Femur (tissue), 1 donor: ENCODE results near the gene TMEM87B.
"Not testable (repeated sequence)": the region's sequence is repeated elsewhere in the genome, so short reads cannot be mapped to it uniquely, and the experiment has no call there.

Experiments
- DNase-seq: peaks from one replicate; pipeline ENCODE4 v3.0.0-alpha.2; 2017

TMEM87B gene

DNA sequence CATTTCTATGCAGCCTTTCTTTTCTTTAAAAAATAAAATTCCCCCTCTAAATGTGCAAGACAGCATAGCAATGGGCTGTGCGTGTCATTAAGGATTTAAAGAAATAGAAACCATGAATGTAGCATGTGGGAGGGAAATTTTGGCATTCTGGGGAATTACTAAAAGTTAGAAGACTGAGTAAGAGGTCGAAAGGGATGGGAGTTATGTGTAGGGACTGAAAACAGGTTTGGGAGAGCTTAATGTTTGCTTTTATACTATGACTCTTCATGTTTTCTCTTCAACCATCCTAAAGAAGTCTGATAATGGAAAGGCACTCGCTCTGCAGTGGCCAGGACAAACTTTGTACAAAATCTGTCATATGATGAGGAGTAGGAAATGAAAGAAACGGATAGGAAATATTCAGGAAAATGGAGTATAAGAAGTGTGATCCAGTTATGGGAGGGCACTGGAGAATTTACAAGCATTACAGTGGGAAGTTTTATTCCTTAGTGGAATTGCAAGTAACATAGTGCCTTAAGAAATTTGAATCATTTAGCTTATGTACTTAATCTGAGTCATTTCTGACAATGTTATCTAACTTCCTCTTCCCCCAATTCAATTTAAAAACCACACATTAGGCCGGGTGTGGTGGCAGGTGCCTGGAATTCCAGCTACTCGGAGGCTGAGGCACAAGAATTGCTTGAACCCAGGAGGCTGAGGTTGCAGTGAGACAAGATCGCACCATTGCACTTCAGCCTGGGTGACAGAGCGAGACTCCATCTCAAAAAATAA is 20.6 kb downstream of the TMEM87B start:
- DNase-seq: no peak

DNA sequence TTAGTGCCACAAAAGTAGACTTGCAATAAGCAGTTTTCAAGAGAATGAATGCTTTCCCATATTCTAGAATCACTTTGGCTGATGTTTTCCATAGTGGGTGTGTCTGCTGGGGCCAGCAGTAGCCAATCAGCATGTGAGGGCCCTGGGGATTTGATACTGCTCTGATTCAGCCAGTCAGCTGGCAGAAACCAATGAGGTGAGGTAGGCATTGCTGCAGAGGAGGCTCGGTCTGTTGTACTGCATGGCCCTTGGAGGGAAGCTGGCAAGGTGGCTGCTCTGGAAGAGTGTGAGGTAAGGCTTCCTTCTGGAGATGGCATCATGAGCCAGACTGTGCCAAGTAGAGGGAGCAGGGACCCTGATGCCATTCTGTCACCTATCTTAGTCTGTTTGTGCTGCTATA is 22.7 kb downstream of the TMEM87B start:
- DNase-seq: no peak

DNA sequence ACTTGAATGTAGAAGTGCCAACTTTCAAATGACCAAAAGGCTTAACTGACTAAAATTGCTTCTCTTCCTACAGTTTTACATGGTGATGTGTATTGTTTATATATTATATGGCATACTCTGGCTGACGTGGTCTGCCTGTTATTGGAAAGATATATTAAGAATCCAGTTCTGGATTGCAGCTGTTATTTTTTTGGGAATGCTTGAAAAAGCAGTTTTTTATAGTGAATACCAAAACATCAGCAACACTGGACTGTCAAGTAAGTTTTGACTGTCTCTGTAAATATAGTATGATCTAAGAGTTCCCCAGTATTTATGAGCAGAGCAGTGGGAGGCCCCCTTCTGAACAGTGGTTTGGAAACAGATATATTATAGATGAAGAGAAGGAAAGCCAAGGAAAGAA is 26.2 kb downstream of the TMEM87B start:
- no peak for DNase-seq

DNA sequence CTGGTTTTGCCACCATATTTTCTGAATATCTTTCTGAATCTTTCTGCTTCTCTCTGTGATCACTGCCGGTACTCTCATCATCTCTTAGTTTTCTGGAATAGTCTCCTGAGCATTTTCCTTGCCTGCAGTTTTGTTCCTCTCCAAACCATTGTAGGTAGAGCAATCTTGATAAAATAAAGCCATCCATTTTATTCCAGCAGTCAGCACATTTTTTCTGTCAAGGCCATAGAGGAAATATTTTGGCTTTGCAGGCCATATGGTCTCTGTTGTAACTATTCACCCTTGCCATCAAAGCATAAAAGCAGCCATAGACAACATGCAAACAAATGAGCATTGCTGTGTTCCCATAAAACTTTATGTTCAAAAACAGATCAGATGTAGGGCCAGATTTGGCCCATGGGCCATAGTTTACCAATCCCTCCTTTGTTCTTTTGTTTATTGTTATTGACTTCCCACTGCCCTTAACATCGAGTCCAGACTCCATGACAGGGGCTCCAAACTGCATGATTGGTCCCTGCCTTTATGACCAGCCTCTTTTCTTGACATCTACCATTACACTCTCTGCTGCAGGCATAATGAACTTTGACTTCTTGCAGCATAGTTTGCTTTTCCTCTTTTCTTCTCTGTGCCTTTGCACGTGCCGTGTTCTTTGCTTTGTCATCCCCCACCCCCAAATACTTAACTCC is 29.8 kb downstream of the TMEM87B start:
- DNase-seq: no peak

- no peak for DNase-seq
Observed at GRCh38 chr2:112085375-112085730, 30.3 kb downstream of the TMEM87B start.

GRCh38 chr2:112085916-112086669 is 31.0 kb downstream of the TMEM87B start:
- DNase-seq: no peak

DNA sequence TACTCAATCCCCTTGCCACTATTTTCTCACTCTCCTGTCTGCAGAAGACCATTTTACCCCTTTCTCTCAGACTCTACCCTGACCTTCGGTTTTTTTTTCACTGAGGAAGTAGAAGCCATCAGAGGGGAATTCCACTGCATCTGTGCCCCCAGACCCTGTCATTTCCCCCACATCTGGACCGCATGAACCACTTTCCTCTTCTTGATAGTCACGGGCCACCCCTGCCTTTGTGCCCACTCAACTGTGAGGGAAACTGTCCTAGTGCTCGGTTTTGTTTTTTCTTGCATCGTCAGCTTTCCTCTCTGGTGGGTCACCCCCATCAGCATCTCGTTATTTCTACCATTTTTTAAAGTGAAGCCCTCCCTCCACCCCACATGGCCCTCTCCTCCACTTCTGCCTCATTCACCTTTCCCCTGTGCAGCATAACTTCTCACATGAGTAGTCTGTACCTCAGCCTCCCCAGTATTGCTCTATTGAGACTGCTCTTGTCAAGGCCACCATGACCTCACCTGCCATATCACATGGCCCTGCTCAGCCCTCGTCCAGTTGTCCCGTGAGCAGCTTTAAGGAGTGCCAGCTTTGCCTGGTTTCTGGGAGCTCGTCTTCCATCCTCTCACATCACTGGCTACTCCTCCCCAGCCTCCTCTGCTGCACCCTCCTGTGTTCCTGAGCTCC is 32.4 kb downstream of the TMEM87B start:
- no peak for DNase-seq

DNA sequence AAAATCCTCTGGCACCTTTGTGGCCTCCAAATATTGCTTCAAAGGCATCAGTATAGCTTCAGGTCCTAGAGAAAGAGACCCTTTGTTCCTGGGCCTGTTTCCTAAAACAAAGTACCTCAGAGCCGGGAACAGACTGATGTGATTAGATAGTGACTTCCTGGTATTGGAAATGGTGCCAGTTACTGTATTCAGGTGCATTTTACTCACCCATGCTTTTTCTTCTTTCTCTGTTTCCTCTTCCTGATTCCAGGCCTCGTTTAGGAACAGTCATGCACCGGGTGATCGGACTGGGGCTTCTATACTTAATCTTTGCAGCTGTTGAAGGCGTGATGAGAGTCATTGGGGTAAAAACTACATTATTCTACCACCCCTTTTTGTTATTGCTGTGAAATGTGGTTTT is 34.3 kb downstream of the TMEM87B start:
- no peak for DNase-seq

DNA sequence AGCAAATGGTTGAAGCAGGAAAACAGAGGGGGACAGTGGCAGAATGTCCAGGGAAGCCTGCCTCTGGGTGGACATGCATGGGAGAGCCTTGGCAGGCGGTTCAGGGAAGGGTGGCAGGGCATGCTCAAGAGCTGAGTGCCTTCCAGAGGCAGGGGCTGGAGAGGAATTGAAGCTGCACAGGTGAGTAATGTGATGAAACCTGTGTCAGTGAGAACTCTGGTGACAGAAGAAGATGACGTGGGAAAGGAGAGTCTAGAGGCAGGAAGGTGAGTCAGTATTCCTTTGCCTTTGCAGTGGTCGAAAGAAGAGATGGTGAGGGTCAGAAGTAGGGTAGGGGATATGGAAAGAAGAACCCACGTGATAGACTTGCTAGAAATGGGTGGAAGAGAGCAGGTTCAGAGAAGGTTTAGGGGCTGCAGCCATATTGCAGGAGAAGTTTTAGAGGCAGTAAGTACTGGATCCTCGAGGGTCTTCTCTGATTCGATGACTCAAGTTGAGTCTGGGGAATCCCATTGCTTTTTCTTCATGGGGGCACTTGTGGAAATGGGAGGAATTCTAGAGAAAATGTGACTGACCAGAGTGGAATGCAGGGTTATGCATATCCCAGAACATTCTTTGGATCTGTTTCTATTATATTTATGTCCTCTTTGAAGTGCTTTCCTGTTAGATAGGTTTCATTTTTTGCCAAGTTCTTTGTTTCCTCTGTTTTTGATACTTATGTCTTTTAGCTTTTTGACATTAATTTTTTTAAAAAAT is 37.4 kb downstream of the TMEM87B start:
- no peak for DNase-seq

DNA sequence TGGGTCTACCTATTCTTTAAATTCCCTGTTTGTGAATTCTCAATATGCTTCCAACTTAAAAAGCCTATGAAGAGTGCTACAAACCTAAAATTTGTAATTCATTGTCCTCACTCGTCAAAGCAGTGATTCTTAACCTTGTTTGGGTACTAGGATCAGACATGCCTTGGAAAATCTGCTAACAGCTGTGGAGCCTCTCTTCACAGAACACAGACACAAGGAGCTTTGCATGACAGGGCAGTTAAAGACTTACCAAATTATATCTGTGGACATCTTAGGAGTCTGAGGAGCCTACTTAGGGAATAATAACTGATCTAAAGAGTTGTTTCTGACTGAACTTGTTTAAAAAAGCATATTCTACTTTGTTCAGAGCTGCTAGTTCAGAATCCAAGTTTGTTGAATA is 38.1 kb downstream of the TMEM87B start:
- DNase-seq: no peak

GRCh38 chr2:112095681-112096080 is 40.6 kb downstream of the TMEM87B start:
- no peak for DNase-seq

DNA sequence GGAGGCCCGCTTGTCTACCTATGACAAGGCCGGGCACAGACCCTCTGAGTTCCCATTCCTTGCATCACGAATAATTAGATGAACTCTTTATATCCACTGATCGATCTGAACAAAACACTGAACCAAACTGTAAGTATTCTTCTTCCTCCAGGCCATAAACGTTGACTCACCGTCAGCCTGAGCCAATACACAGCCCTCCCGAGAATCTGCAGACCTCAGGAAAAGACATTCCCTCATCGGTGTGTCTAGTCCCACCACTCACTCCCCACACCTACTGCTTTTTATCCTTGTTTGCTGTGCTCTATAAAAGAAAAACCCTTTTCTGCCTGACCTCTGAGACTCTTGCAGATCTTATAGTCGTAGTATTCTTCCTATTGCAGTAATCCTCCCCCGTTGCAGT is 41.0 kb downstream of the TMEM87B start:
- no peak for DNase-seq

DNA sequence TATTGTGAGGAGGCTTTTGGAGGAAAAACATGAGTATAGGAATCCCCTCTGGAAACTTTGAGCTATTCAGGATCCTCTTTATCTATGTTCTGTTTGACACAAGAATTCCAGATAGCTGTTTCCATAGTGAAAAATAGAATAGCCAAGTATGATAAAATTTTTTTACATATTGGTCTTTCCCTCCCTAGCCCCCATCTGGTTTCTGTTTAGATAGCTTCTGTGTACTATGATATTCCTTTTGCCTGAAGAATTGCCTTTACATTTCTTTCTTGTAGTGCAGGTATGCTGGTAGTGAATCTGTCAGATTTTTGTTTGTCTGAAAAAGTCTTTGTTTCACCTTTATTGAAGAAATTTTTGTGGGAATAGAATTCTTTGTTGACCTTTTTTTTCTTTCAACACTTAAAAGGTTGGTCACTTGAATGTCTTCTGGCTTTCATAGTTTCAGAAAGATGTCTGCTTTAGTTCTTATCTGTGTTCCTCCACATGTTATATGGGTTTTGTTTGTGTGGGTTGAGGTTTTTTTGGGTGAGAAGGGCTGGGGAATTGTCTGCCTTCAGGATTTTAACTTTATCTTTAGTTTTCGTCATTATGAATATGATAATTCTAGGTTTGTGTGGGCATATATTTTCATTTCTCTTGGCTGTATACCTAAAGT is 53.2 kb downstream of the TMEM87B start:
- no peak for DNase-seq

GRCh38 chr2:112109278-112109677 is 54.2 kb downstream of the TMEM87B start:
- no peak for DNase-seq

DNA sequence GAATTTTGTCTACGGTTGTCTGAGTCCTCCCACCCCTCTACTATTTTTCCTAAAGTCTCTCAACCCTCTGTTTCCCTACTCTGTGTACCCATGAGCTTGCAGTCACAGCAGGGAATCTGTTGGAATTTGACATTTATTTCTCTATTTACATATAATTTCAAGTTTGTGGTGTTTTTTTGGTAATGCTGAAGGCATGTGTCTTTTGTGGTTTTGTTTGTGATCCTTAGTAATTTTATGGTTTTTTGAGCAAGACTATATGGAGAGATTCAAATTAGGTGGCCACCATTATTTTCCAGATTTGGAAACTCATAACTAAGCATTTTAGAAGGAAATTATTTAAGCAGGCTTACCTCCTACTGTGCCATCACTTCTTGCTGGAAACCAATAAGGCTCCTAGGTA is 55.9 kb downstream of the TMEM87B start:
- no peak for DNase-seq

DNA sequence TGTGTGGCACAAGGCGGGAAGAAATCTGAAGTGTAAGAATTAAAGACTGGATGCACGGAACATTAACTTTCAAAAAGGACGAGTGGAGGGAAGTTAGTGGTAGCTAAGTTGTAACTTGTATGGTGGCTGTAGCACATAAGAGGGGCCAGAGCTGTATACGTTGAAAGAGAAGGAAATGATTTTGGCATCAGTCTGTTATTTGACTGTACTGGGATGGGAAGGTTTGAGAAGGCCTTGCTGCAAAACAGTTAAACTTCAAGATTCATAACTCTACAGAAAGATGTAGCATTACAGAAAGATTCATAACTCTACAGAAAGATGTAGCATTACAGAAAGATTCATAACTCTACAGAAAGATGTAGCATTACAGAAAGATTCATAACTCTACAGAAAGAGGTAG is 58.3 kb downstream of the TMEM87B start:
- DNase-seq: not testable (repeated sequence)

- no peak for DNase-seq
Observed at GRCh38 chr2:112118148-112118547, 63.1 kb downstream of the TMEM87B start.

GRCh38 chr2:112121682-112122254 is 66.7 kb downstream of the TMEM87B start:
- DNase-seq: peak; percentile 45

DNA sequence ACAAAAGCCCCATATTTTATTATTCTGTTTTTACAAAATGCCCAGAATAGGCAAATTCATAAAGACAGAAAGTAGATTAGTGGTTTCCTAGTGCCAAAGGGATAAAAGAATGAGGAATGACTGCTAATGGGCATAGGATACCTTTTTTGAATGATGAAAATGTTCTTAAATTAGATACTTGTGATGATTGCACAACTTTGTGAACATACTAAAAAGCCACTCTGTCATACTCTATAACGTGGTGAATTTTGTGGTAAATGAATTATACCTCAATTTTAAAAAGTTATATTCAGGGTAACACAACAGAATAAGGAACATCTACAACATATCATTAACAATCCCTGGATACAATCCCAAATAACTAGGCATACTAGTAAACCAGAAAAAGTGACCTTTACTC is 74.0 kb downstream of the TMEM87B start:
- DNase-seq: no peak

DNA sequence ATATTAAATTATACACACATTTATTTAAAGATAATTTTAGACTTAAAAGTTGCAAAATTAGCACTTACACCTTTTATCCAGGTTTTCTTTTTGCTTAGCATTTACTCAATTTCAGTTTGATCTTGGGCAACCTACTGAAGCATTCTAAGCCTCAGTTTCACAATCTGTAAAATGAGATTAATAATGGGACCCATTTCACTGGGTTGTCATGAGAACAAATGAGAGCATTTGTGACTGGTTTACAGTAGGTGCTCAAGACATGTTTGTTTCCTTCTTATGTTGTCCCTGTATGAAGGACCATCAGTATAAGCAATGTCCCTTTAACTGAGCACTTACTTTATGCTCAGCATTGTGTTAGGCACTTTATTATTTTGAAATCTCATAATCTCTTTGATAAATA is 78.3 kb downstream of the TMEM87B start:
- DNase-seq: no peak

- DNase-seq: no peak
Observed at GRCh38 chr2:112134120-112134519, 79.1 kb downstream of the TMEM87B start.

GRCh38 chr2:112136096-112136495 is 81.0 kb downstream of the TMEM87B start:
- DNase-seq: no peak
